SKM-1 treated with dmso at 0.1 percent for 144 hours (cell line): ENCODE data around the gene CENPB.
A peak's percentile ranks its signal among the peaks of the same experiment; 100 is the strongest.
"Not testable (repeated sequence)": the region's sequence is repeated elsewhere in the genome, so short reads cannot be mapped to it uniquely, and the experiment has no call there.

Experiments
- DNase-seq: peaks from one replicate; lab custom pipeline; 2025; ENCODE audit not compliant: unreplicated experiment; lab: John Stamatoyannopoulos, UW

The CENPB gene

DNA sequence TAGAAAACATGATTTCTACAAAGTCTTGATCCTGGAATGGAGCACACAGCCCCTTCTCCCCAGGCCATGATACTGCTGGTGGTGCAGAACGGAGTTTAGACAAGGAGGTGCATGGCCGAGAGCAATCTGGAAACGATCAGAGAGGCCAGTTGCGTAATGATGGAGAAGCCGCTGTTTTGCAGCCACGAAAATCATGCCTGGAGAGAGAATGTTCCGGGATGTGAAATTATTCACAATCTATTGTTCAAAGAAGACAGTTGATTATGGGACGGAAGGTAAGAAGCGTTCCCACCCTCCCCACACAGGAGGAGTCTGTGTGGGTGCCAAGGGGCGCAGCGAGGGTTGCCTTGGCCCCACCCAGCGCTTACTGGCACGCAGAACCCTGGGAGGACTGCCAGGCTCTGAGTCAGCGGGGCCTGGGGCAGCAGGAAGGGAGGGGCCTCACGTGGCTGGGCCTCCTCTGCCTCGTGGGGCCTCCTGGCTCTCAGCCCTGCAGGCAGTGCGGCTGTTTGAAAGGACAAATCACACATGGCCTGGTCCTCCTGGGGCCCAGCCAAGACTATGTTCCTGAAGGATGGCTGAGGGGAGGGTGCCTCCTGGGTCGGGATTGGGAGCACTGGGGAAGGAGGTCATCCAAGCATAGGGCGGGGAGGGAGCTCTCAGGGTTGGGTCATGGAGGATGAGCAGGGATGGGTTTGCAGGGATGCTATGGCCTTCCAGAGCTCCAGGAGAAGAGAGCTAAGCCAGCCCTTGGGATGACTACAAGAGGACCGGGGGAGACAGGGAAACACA is 25.1 kb upstream of the CENPB start:
- DNase-seq: peak; percentile 54

GRCh38 chr20:3808544-3808943 is 22.0 kb upstream of the CENPB start:
- DNase-seq: no peak

GRCh38 chr20:3804781-3805180 is 18.2 kb upstream of the CENPB start:
- DNase-seq: no peak

GRCh38 chr20:3804254-3804751 is 17.8 kb upstream of the CENPB start:
- DNase-seq: peak; percentile 12

DNA sequence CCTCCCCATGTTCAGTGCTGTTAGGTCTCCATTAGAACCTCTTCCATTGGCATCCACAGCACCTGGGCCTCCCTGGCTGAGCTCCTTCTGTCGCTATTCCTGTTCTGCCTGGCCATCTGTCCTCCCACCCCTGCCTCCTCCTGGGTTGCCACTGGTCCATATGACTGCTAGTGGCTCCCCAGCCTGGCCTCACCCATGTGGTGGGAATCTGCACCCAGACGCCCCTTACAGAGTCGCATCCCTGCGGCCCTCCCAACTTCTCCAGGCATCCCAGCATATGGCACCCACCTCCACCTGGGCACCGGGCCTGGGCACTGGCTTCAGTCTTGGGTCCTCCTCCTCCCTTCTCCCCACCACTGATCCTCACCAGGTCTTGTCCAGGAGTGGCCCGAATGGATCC is 17.3 kb upstream of the CENPB start:
- no peak for DNase-seq

GRCh38 chr20:3803289-3803688 is 16.7 kb upstream of the CENPB start:
- DNase-seq: no peak

- DNase-seq: no peak
Observed at GRCh38 chr20:3802524-3803239, 16.1 kb upstream of the CENPB start.

DNA sequence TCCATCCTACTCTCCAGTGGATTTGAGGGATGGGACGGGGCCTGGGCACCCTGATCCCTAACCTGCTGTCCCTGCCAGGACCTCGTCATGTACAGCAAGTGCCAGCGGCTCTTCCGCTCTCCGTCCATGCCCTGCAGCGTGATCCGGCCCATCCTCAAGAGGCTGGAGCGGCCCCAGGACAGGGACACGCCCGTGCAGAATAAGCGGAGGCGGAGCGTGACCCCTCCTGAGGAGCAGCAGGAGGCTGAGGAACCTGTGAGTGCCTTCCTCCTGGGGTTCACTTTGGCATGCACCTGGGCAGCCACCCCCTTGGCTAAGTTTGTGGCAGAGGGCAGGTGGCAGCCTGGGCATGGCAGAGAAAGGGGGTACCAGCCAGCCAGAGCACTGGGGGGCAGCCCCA is 15.3 kb upstream of the CENPB start:
- no peak for DNase-seq

DNA sequence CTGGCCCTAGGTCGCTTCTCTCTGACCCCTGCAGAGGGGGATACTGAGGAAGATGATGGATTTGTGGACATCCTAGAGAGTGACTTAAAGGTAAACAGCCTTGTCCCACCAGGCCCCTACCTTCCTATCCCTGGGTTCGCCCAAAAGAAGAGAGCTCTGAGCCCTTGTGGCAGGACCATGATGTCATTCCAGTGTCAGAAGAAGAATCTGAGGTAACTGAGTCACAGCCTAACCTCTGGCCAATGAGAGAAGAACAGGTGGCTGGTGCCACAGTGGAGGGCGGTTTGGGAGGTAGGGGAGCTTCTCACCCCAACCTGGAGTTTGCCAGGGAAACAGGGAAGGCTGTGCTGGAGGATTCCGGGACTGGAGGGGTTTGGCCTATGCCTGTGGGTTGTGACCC is 14.8 kb upstream of the CENPB start:
- DNase-seq: no peak

GRCh38 chr20:3800878-3801260 is 14.3 kb upstream of the CENPB start:
- DNase-seq: no peak

DNA sequence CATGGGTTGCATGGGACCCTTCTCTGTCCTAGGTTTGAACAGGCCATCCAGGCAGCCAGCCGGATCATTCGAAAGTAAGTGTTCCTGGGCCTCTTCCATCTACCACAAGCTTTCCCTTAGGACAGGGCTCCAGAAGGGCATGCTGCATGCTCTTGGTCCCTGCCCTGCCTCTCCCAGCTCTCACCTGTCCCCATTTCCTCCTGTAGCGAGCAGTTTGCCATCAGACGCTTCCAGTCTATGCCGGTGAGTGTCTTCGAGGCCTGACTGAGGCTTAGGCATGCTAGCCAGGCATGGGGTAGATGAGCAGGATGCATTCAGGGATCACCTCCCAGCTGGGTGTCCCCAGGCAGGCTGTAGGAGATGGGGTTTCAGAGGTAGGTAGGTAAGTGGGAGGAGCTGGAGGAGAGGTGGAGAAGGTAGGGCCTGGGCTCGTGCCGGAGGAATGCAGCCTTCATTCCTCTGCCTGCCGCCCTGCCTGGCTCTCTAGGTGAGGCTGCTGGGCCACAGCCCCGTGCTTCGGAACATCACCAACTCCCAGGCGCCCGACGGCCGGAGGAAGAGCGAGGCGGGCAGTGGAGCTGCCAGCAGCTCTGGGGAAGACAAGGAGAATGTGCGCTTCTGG is 13.8 kb upstream of the CENPB start:
- DNase-seq: no peak

DNA sequence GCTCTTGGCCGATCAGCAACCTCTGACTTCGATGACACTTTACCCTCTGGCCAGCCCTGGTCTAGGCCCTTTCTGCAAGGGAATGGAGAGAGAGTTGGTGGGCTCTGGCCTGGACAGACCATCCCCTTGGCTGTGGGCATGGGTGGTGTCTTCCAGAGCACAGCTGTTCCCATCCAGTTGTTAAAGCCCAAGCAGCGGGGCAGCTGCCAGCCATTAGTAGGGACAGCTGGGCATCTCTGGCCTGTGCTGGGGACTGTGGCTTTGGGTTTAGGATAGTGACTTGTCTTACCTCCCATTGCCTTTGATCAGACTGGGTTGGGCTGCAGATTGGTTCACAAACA is 12.3 kb upstream of the CENPB start:
- DNase-seq: no peak

DNA sequence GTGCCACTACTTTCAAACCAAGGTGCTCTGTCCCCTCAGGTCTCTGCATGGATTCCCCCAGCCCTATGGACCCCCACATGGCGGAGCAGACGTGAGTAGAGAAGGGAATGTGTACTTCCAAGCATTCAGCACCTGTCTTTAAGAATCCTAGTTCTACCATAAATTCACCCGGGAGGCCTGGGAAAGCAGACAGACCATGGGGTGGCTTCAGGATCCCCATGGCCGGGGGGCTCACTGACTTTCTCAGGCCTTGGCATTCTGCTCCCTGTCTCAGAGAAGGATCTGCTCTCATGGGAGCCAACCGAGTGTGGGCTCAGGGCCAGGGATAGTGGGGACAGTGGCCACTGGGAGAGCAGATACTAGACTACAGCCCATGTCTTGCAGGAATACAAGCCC is 11.8 kb upstream of the CENPB start:
- no peak for DNase-seq

- no peak for DNase-seq
Observed at GRCh38 chr20:3797592-3798372, 11.2 kb upstream of the CENPB start.

DNA sequence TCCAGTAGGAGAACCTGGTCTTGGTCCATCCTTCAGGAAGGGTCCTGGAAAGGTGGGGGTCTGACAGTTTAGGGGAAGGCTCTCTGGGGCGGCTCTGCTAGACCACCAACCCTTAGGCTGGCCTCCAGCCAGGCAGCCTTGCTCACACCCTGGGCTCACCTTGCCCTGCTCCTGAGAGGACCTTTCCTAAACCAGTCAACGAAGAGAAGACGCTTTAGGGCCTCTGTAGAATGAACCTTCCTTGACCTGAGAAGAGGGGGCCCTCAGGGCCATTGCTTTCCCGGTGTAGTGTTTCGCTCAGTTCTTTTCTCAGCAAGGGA is 10.6 kb upstream of the CENPB start:
- DNase-seq: no peak

- no peak for DNase-seq
Observed at GRCh38 chr20:3796477-3797225, 10.1 kb upstream of the CENPB start.

GRCh38 chr20:3795511-3796468 is 9.2 kb upstream of the CENPB start, which contains the start of gene CDC25B:
Gene CDC25B, plus strand, starts transcription at chr20:3796310. Its CDS starts 222 bp downstream, at chr20:3796532.
- peak; percentile 53 for DNase-seq

DNA sequence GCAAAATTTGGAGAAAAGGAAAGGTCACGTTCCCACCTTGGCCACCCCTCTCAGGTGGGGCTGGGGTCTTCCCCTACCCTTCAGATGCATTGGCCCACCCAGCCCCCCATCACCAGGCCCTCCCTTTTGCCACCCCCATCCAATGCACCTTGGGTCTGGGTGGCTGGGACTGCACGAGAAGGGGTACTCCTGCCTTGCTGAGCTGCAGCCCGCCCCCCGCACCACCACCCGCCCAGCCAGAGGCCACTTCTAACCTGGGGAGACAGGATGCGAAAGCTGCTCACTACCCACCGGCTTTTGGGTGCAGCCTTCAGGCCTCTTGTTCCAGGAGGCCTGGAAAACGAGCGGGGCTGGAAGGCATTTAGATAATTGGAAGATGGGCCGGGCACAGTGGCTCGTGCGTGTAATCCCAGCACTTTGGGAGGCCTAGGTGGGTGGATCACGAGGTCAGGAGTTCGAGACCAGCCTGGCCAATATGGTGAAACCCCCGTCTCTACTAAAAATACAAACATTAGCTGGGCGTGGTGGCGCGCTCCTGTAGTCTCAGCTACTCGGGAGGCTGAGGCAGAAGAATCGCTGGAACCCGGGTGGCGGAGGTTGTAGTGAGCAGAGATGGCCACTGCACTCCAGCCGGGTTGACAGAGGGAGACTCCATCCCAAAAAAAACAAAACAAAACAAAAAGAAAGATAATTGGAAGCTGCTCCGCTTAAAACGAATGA is 8.3 kb upstream of the CENPB start:
- DNase-seq: no peak

DNA sequence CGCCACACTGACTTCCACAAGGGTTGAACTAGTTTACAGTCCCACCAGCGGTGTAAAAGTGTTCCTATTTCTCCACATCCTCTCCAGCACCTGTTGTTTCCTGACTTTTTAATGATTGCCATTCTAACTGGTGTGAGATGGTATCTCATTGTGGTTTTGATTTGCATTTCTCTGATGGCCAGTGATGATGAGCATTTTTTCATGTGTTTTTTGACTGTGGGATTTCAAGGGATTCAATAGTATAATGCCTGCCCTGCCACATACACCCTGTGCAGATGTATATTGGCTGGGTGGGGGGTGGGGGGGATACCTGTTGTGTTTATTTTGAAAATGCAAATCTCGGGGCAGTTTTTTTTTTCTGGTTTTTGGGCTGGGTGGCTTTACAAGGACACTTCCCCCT is 7.6 kb upstream of the CENPB start:
- DNase-seq: not testable (repeated sequence)
